ACHN (cell line): Measurements from ENCODE around the gene C16orf46.

Experiments used
- DNase-seq: peaks from one replicate; pipeline ENCODE4 v3.0.0-alpha.2; 2015
- in situ Hi-C: cut with HindIII; loops from 2 replicates; pipeline ENCODE4 v1.10.0; 2017; ENCODE audit warnings: low sequenced_read_pairs, low pct_ligation_motif_present, low pct_unique_long_range_greater_than_20kb

The C16orf46 gene

GRCh38 chr16:81035975-81036750 is 40.9 kb downstream of the C16orf46 start:
- DNase-seq: peak; percentile 40
- in situ Hi-C loops: no loop called here

DNA sequence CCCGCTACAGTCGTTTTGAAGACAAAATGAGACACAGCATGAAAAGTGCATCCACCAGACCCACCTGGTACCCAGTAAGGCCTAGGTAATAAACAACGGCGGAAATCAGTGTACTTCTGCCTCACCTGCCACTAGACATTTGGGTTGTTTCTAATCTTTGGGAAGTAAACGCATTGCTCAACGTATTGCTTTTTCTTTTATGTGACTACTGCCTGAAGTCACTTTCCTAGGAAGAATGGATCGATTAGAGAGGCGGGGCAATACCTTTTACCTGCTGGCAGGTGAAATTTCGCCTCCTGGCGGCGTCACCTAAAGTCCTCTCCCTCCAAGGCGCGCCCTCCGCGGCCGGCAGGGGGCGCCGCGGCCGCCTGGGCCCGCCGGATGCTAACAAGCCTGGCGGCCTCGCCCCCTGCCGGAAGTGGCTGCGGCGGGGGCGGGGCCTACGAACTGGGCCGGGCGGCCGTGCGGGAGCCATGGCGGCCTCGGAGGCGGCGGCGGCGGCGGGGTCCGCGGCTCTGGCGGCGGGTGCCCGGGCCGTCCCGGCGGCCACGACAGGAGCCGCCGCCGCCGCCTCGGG is 41.6 kb downstream of the C16orf46 start, which contains the start of gene ATMIN:
TSS of gene ATMIN (plus strand) at position 445 of the 577 bp plus-strand sequence. CDS start at position 474, 29 bp downstream.
- in situ Hi-C loops: no loop called here
- DNase-seq: peak; percentile 95

GRCh38 chr16:81029930-81030604 is 47.0 kb downstream of the C16orf46 start:
- in situ Hi-C loops: no loop called here
- no peak for DNase-seq

DNA sequence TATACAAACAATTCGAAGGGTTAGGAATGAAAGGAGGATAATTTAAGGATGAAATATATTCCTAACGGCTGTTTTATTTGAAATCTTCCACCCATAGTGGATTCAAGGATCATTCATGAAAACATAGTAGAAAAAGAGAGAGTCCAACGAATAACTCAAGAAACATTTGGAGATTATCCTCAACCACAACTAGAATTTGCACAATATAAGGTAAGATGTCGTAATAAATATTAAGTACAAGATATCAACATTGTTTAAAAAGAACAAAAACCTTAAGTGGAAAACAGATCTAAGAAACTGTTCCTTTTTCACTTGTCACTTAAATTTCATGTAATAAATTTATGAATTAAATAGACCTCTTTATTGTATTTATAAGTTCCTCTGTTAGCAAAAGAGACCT is 50.6 kb downstream of the C16orf46 start:
- no peak for DNase-seq
- in situ Hi-C loops: no loop called here

DNA sequence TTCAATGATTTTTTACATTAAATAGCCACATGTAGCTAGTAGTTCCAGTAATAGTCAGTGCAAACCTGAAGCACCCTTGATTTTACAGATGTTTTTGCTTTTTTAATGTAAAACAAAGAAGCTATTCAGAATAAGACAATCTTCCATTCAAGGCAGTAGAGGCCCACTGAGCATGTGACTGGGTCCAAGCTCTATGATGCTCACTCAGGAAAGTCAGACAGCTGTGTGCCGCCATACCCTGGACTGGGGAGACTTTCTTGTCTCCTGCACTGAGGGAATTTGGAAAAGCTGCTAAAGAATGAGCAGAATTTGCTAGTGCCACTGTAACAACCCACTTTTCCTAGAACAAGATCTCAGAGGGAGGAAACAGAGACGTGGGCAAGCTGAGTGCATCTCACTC is 58.5 kb downstream of the C16orf46 start:
- no peak for DNase-seq
- in situ Hi-C loops: no loop called here

DNA sequence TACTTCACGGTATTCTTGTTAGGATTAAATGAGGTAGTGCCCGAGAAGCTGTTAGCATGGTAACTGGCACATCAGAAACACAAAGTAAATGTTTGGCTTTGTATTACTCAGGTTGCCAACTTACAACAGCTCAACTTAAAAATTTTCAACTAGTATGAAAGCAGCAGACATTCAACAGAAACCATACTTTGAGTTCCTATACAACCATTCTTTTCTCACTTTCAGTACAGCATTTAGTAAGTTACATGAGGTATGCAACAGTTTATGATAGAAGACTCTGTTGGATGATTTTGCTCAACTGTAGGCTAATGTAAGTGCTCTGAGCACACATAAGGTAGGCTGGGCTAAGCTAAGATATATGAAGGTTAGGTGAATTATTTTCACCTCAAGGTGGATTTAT is 62.4 kb downstream of the C16orf46 start:
- in situ Hi-C loops: no loop called here
- no peak for DNase-seq

DNA sequence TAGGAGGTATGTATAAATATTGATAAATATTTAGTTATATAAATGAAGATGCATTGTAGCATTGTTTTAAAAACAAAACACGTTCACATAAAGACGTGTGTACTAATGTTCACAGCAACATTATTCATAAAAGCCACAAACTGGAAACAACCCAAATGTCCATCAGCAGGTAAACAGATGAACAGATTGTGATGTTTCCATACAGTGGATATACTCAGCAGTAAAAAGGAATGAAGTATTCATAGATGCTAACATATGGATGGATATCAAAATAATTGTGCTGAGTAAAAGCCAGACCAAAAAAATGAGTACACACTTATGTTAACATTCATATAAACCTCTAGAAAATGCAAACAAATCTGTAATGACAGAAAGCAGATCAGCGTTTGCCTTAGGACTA is 64.1 kb downstream of the C16orf46 start:
- in situ Hi-C loops: no loop called here
- DNase-seq: no peak
